GM21717 (cell line): ENCODE measurements around the gene ADGRG1.

ENCODE experiments used
- ATAC-seq: cut with Tn5 transposase; IDR thresholded peaks from one replicate; pipeline ENCODE4 v1.9.1; 2021; ENCODE audit warnings: mild to moderate bottlenecking, moderate library complexity; ENCODE audit not compliant: unreplicated experiment

ADGRG1 gene

DNA sequence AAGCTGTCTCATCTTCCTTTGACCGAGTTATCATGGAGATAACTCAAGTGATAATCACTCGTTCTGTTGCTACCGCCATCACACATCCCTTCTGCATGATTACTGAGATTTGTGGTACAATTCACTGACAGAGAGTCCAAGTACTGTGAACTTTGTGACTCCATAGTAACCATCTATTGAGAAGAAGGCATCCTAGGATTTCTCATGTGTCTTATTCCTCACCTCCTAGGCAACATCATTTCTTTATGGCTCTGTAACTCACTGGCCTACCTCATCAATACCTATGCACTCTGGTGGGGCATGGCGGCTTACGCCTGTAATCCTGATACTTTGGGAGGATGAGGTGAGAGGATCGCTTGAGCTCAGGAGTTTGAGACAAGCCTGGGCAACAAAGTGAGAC lies 85.6 kb downstream of the ADGRG1 start:
- ATAC-seq, result no peak
